ENCODE measurements around the gene RAB11FIP3. TPM values are rescaled to one million over a fixed set of nuclear protein-coding genes. Genes with fewer than 3 reads are reported as not detected.
"Not testable (repeated sequence)": the region's sequence is repeated elsewhere in the genome, so short reads cannot be mapped to it uniquely, and the experiment has no call there.

Gene RAB11FIP3
- total and polyA plus RNA-seq, 11 donors, result 19.3 to 39.9 (median 31.9) TPM

- 89 to 92% (median 90%) methylated on average over 32 to 42 of the region's 42 CpGs for WGBS, 4 donors
- ATAC-seq (no peak), DNase-seq (no peak)
- Histone ChIP-seq H3K27me3 (no peaks in the 10 kb centered on the region), H3K4me3 (no peak overlapping the region), H3K4me1 (peaks cover 0 to 33% (median 13%) of the 10 kb centered on the region in 12 donors), H3K36me3 (peaks cover 0 to 52% (median 32%) of the 10 kb centered on the region in 9 donors), H3K9me3 (no peaks in the 10 kb centered on the region), H3K27ac (no peak overlapping the region)
- no peak for TF ChIP-seq CTCF (IDR thresholded peaks at IDR 0.05)
- no peak for TF ChIP-seq POLR2A (IDR thresholded peaks at IDR 0.05)
- intact Hi-C loops (cut with DNase I), result no loop called here
Observed at GRCh38 chr16:377419-377951, 48.0 kb upstream of the RAB11FIP3 start.

GRCh38 chr16:378113-378820, 47.2 kb upstream of the RAB11FIP3 start:
- intact Hi-C loops (cut with DNase I); H3K4me3 ChIP-seq; H3K27ac ChIP-seq; DNase-seq; H3K27me3 ChIP-seq; ATAC-seq; H3K9me3 ChIP-seq: not testable (repeated sequence)
- 87 to 92% (median 90%) methylated on average over 32 to 36 of the region's 36 CpGs for WGBS, 4 donors
- H3K36me3 ChIP-seq, result peaks cover 0 to 45% (median 28%) of the 10 kb centered on the region in 9 donors
- peaks cover 0 to 41% (median 19%) of the 10 kb centered on the region in 12 donors for H3K4me1 ChIP-seq

GRCh38 chr16:378821-379182, 46.6 kb upstream of the RAB11FIP3 start:
- Histone ChIP-seq H3K4me1 (peaks cover 0 to 46% (median 24%) of the 10 kb centered on the region in 12 donors), H3K4me3 (no peak overlapping the region), H3K36me3 (peaks cover 0 to 39% (median 23%) of the 10 kb centered on the region in 9 donors), H3K27ac (no peak overlapping the region), H3K9me3 (no peaks in the 10 kb centered on the region), H3K27me3 (no peaks in the 10 kb centered on the region)
- ATAC-seq, result no peak
- intact Hi-C loops (cut with DNase I), result no loop called here
- no peak for TF ChIP-seq CTCF (IDR thresholded peaks at IDR 0.05)
- TF ChIP-seq POLR2A (IDR thresholded peaks at IDR 0.05), result no peak
- WGBS, 4 donors, result 67 to 77% (median 73%) methylated on average over 7 to 14 of the region's 14 CpGs
- DNase-seq, result no peak

- peak overlapping the region in 1 of 12 donors; percentile 92 for H3K4me3 ChIP-seq
- H3K4me1 ChIP-seq, result peaks cover 0 to 52% (median 29%) of the 10 kb centered on the region in 12 donors
- ATAC-seq (no peak), DNase-seq (peak in 1 of 5 donors; percentile 46)
- H3K27me3 ChIP-seq, result no peaks in the 10 kb centered on the region
- H3K27ac ChIP-seq, result peak overlapping the region in 1 of 12 donors; percentile 10
- peaks cover 0 to 34% (median 19%) of the 10 kb centered on the region in 9 donors for H3K36me3 ChIP-seq
- WGBS, 4 donors, result 89 to 97% (median 92%) methylated on average over 8 to 16 of the region's 16 CpGs
- no peak for TF ChIP-seq CTCF (IDR thresholded peaks at IDR 0.05)
- TF ChIP-seq POLR2A (IDR thresholded peaks at IDR 0.05), result no peak
- H3K9me3 ChIP-seq, result no peaks in the 10 kb centered on the region
- intact Hi-C loops (cut with DNase I), result no loop called here
Observed at GRCh38 chr16:379183-379960, 46.1 kb upstream of the RAB11FIP3 start.

All from heart left ventricle (tissue), 16 donors.